Esophagus (tissue), 2 donors: ENCODE measurements around the gene SLC7A8. TPM values are rescaled to one million over a fixed set of nuclear protein-coding genes. Genes with fewer than 3 reads are reported as not detected.
"Not testable (repeated sequence)": the region's sequence is repeated elsewhere in the genome, so short reads cannot be mapped to it uniquely, and the experiment has no call there.

Source experiments
- H3K27ac ChIP-seq, 2 donors: one replicate each; pipeline ENCODE4 v1.5.1; 2013; ENCODE audit warnings: low read depth in 2 of 2, mild to moderate bottlenecking in 2 of 2, inconsistent platforms in 1 of 2, low read length in 1 of 2, moderate library complexity in 1 of 2
- H3K27me3 ChIP-seq, 2 donors: one replicate each; pipeline ENCODE4 v1.6.1; 2013; ENCODE audit warnings: low read length in 2 of 2, control low read depth in 1 of 2, mild to moderate bottlenecking in 1 of 2; ENCODE audit not compliant: insufficient read depth in 2 of 2, control insufficient read depth in 1 of 2
- H3K36me3 ChIP-seq, 2 donors: one replicate each; pipeline ENCODE4 v1.6.1; 2013; ENCODE audit warnings: low read length in 1 of 2; ENCODE audit not compliant: control insufficient read depth in 2 of 2, insufficient read depth in 2 of 2
- H3K4me1 ChIP-seq, 2 donors: one replicate each; pipeline ENCODE4 v1.6.1; 2013; ENCODE audit warnings: low read length in 1 of 2; ENCODE audit not compliant: control insufficient read depth in 2 of 2, insufficient read depth in 2 of 2
- H3K4me3 ChIP-seq, 2 donors: one replicate each; pipeline ENCODE4 v1.5.1; 2013; ENCODE audit warnings: low read length in 2 of 2, mild to moderate bottlenecking in 2 of 2, low read depth in 1 of 2, moderate library complexity in 1 of 2
- H3K9me3 ChIP-seq, 2 donors: one replicate each; pipeline ENCODE4 v1.6.1; 2013; ENCODE audit warnings: mild to moderate bottlenecking in 2 of 2, low read depth in 1 of 2, low read length in 1 of 2, moderate library complexity in 1 of 2; ENCODE audit not compliant: control insufficient read depth in 2 of 2, insufficient read depth in 1 of 2
- WGBS, 2 donors: extraction: QIAGEN DNeasy Blood & Tissue Kit; methylation state at CpG; one replicate each; pipeline ENCODE4 v1.1.7; 2013; 5-methylcytosine and 5-hydroxymethylcytosine counted together
- polyA plus RNA-seq, 2 donors: library from polyadenylated mRNA; stranded (reverse); fragments of 200-250 nt; gene quantifications; one replicate each; pipeline ENCODE4 v1.2.3, GENCODE V29; 2013
- donor health status: healthy with polysubstance abuse.
- donor health status: Bipolar disorder and iron deficiency.

Gene SLC7A8
- polyA plus RNA-seq, 2 donors = 27.5 to 33.4 TPM

DNA sequence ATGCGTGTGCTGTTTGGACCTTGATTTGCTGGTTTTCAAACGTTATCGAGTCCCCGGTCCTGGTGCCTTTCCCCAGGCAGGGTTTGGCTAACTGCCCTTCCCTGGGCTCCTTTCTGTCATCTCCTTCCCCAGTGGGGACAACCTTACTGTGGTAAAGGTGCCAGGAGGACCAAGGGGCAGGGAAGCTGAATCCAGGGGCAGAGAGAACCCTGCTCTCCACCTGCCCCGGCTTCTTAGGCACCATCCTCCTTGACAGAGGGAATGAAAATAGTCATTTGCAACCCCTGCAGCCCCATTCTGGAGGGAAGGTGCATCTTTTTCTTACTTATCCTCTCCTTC lies 69.4 kb downstream of the SLC7A8 start:
- Histone ChIP-seq H3K4me1 (peaks cover 0 to 2% of the 10 kb centered on the region in 2 donors), H3K27ac (no peak overlapping the region), H3K36me3 (no peaks in the 10 kb centered on the region), H3K4me3 (no peak overlapping the region), H3K9me3 (peaks cover 0 to 2% of the 10 kb centered on the region in 2 donors), H3K27me3 (no peaks in the 10 kb centered on the region)
- WGBS, 2 donors = 67 to 81% methylated on average over 5 of the region's 5 CpGs

- 58 to 63% methylated on average over 10 of the region's 10 CpGs for WGBS, 2 donors
- no peak overlapping the region for H3K27ac ChIP-seq
Observed at GRCh38 chr14:23113431-23114119, 69.9 kb downstream of the SLC7A8 start.

DNA sequence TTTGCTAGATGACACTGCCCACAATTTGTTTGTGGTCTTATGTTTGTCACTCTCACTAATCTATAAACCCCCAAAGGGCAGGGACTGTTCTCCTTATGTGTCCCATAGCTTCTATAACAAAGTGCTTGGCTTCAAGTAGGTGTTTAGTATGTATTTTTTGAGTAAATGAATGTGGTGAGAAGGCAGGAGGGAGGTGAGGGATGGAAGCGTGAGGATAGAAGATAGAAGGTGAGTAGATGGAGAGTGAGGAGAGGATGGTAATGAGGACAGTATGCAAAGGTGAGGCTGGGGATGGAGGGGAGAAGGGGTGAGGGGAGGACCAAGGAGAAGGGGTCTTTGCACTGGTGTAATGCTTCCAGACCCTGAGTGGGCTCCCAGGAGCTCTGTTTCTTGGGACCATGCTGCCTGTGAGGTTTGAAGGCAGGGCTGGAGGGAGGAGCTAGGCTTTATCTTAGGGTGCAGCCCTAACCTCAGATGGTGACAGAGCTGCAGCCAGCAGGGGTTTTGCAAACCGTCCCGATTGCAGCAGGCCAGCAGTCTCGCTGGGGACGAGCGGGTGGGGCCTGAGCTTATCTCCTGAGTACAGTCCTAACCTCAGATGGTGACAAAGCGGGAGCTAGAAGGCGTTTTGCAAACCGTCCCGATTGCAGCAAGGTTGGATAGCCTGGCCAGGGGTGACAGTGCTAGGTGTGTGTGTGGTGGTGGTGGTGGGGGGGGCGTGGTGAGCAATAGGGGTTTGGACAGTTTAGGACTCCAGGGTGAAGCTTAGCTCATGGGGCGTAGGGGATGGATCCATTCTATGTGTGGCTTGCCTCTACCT lies 70.9 kb downstream of the SLC7A8 start:
- H3K9me3 ChIP-seq = peaks cover 0 to 2% of the 10 kb centered on the region in 2 donors
- H3K27me3 ChIP-seq = no peaks in the 10 kb centered on the region
- H3K27ac ChIP-seq = no peak overlapping the region
- H3K36me3 ChIP-seq = no peaks in the 10 kb centered on the region
- 44 to 66% methylated on average over 12 of the region's 12 CpGs for WGBS, 2 donors
- H3K4me3 ChIP-seq = no peak overlapping the region
- H3K4me1 ChIP-seq = peaks cover 0 to 2% of the 10 kb centered on the region in 2 donors

More at GRCh38 chr14:23113431-23114119, 69.9 kb downstream of the SLC7A8 start:
- no peak overlapping the region for H3K4me3 ChIP-seq
- H3K27me3 ChIP-seq = no peaks in the 10 kb centered on the region
- H3K36me3 ChIP-seq = no peaks in the 10 kb centered on the region
- peaks cover 0 to 2% of the 10 kb centered on the region in 2 donors for H3K9me3 ChIP-seq
- peaks cover 0 to 2% of the 10 kb centered on the region in 2 donors for H3K4me1 ChIP-seq

GRCh38 chr14:23110579-23111365 lies 72.7 kb downstream of the SLC7A8 start:
- 65 to 70% methylated on average over 4 to 5 of the region's 5 CpGs for WGBS, 2 donors
- Histone ChIP-seq H3K27ac (no peak overlapping the region), H3K27me3 (no peaks in the 10 kb centered on the region), H3K9me3 (peaks cover 0 to 2% of the 10 kb centered on the region in 2 donors), H3K4me3 (no peak overlapping the region), H3K4me1 (peaks cover 0 to 2% of the 10 kb centered on the region in 2 donors), H3K36me3 (no peaks in the 10 kb centered on the region)

- Histone ChIP-seq H3K36me3 (no peaks in the 10 kb centered on the region), H3K9me3 (peaks cover 0 to 2% of the 10 kb centered on the region in 2 donors), H3K27me3 (no peaks in the 10 kb centered on the region), H3K4me3 (no peak overlapping the region), H3K27ac (no peak overlapping the region), H3K4me1 (no peaks in the 10 kb centered on the region)
- WGBS, 2 donors = 85 to 90% methylated on average over 1 of the region's 1 CpG
Observed at GRCh38 chr14:23109769-23110168, 73.7 kb downstream of the SLC7A8 start.

DNA sequence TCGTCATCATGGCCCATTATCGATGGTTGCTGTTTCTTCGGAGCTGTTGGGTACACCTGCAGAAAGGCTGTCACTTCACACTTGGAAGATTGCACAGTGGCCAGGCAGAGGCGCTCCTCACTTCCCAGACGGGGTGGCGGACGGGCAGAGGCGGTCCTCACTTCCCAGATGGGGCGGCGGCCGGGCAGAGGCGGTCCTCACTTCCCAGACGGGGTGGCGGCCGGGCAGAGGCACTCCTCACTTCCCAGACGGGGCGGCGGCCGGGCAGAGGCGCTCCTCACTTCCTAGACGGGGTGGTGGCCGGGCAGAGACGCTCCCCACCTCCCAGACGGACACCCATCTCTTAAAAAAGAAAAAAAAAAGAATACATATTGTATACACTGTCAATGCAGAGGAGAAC lies 75.3 kb downstream of the SLC7A8 start:
- not testable (repeated sequence) for H3K27me3 ChIP-seq, H3K36me3 ChIP-seq, H3K9me3 ChIP-seq, H3K4me1 ChIP-seq, H3K27ac ChIP-seq, H3K4me3 ChIP-seq
- 86 to 89% methylated on average over 24 of the region's 24 CpGs for WGBS, 2 donors

DNA sequence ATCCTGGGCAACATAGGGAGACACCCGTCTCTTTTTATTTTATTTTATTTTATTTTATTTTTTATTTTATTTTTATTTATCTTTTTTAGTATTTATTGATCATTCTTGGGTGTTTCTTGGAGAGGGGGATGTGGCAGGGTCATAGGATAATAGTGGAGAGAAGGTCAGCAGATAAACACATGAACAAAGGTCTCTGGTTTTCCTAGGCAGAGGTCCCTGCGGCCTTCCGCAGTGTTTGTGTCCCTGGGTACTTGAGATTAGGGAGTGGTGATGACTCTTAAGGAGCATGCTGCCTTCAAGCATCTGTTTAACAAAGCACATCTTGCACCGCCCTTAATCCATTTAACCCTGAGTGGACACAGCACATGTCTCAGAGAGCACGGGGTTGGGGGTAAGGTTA lies 75.8 kb downstream of the SLC7A8 start:
- not testable (repeated sequence) for H3K9me3 ChIP-seq, H3K36me3 ChIP-seq, H3K27ac ChIP-seq, H3K4me3 ChIP-seq, H3K4me1 ChIP-seq, H3K27me3 ChIP-seq
- 79 to 94% methylated on average over 1 to 2 of the region's 5 CpGs for WGBS, 2 donors

DNA sequence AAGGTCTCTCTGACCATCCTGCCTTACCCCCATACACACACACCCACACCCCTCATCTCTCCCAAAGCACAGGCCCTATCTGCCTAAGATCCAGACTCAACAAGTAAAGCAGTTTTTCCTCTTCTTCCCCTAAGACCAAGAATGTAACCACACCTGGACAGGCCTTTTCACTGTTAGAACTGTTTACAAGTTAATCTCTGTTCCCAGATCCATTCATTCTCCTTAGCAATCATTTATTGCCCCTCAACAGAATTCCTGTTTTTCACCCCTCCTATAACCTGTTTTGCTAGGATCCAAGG lies 76.8 kb downstream of the SLC7A8 start:
- no peaks in the 10 kb centered on the region for H3K27me3 ChIP-seq
- no peak overlapping the region for H3K27ac ChIP-seq
- no peak overlapping the region for H3K4me3 ChIP-seq
- H3K9me3 ChIP-seq = no peaks in the 10 kb centered on the region
- no peaks in the 10 kb centered on the region for H3K36me3 ChIP-seq
- H3K4me1 ChIP-seq = no peaks in the 10 kb centered on the region

GRCh38 chr14:23105348-23105824 lies 78.1 kb downstream of the SLC7A8 start:
- no peaks in the 10 kb centered on the region for H3K27me3 ChIP-seq
- 87 to 89% methylated on average over 4 of the region's 4 CpGs for WGBS, 2 donors
- H3K4me1 ChIP-seq = no peaks in the 10 kb centered on the region
- H3K9me3 ChIP-seq = no peaks in the 10 kb centered on the region
- H3K4me3 ChIP-seq = no peak overlapping the region
- no peaks in the 10 kb centered on the region for H3K36me3 ChIP-seq
- no peak overlapping the region for H3K27ac ChIP-seq
